NCI-H1436 treated with DMSO at 0.1 percent for 48 hours (cell line): ENCODE measurements around the gene CACNA2D2.

Experiments used
- DNase-seq: peaks from one replicate; lab custom pipeline; 2025; lab: John Stamatoyannopoulos, UW

Gene CACNA2D2

DNA sequence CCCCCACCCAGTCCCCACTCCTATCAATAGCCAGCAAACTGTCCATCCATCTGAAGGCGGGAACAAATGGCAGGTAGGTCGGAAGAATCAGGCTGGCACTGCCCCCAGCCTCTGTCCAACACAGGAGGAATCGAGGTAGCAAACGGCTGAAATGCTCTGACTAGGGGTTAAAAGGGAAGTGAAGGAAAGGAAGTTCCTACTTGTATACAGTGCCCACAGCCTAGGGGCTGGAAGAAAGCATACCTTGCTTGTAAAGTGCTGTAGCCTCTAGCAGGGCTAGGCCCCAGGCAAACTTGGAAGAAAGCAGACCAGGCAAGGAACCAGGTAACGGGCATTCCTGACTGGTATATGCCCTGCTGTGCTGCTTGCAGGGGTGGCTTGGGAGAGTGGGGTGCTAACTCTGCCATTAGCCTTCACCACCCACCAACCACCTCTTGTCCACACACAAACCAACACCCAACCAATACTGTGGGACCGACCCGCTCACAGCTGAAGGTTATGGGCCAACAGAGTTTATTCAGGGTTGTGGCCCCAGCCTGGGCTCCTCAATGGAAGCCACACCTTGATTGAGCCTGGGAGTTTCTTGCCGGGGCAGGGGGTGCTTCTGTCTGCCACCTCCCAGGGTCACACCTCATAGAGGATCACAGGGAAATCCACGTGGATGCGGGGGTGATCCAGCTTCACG, 177.8 kb downstream of the CACNA2D2 start:
- no peak for DNase-seq

DNA sequence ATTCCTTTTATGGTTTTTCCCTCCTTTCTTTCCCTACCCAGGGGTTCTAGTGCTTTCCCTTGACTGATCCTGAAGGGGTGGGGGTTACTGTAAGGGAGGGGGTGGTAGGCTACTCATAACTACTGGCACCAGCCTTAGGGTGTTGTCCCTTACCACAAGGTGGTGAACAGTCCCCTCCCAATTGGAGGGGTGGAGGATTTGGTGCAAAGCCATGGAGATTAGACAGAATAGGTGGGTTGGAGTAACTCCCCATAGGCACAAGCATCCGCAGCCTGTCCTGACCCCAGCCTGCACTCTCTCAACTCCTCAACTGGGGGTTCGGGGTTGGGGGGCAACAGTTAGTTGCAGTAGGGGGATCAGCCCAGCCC, 178.3 kb downstream of the CACNA2D2 start:
- no peak for DNase-seq

DNA sequence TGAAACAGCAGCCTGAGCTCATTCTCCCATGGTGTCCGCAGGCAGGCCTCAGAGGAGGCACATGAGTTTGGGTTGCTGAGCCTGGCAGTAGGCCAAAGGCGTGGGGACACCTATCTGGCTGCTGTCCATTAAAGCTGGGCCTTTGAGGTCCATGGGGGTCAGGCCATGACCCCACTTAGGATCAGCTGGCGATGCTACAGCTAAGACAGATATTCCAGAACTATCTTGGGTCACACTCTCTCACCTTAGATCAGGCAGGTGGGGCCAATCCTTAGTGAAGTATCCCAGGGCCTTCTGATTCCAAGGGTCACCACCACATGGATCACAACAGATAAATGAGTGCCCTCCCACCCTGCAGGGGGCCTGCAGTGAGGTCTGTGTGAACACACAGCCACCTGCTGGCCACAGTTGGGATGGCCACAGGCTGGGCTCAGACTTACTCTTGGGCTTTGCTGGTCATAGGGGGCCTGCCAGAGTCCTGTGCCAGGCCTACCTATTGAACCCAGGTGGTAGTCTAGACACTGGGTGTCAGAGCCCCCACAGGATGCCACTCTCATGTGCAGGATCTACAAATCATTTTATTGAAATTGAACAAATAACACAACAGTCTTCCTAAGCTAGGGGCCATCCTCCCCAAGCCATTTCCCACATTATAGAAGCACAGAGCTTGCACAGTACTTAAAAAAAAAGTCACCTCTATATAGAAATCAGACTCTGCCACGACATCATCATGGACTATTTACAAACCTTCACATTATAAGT, 178.9 kb downstream of the CACNA2D2 start:
- DNase-seq, result no peak

DNA sequence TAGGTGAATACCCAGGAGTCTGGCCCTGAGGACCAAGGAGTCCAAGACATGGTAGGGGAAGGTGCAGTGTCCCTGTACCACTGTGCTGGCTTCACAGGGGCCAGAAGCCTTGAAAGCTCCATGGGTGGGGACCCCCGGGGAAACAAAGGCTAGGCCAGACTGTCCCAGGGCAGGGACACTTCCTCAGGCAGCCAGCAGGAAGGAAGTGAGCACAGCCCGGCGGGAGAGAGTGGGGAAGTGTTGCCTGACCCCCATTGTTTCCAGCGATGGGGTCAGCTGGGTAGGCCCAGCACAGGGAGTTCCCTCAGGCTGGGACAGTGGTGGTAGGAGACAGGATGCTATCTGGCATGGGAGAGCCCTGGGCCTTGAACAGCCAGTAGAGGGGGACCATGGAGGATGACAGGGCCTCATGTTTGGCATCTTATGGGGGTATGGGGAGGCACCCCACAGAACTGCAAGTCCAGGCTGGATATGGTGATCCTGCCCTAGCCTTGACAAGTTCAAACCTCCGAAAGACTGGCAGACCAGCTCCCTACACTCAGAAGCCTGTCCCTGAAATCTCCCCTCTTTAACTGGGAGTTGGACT, 179.7 kb downstream of the CACNA2D2 start:
- DNase-seq, result no peak

DNA sequence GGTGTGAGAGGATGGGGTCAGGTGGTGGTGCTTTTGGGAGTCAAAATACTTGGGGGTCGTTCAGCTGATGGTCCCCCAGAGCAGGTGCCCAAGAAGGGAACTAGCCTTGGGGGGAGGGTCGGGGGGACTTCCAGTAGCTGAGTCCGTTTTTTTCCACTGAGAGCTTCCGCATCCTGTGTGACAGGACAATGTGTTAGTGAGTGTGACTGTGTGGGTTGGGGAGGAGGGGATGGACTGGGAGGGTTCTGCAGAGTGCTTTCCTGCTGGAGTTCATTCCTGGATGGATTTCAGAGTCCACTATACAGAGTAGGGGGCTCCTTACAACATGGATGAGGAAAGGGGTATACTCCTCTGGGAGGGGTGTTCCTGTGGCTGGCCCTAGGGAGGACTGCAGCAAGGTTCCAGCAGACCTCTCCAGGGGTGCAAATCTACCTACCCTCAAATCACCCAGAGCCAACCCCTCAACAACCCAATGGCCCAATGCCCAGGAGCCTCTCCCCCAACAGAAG, 180.3 kb downstream of the CACNA2D2 start:
- DNase-seq, result no peak

DNA sequence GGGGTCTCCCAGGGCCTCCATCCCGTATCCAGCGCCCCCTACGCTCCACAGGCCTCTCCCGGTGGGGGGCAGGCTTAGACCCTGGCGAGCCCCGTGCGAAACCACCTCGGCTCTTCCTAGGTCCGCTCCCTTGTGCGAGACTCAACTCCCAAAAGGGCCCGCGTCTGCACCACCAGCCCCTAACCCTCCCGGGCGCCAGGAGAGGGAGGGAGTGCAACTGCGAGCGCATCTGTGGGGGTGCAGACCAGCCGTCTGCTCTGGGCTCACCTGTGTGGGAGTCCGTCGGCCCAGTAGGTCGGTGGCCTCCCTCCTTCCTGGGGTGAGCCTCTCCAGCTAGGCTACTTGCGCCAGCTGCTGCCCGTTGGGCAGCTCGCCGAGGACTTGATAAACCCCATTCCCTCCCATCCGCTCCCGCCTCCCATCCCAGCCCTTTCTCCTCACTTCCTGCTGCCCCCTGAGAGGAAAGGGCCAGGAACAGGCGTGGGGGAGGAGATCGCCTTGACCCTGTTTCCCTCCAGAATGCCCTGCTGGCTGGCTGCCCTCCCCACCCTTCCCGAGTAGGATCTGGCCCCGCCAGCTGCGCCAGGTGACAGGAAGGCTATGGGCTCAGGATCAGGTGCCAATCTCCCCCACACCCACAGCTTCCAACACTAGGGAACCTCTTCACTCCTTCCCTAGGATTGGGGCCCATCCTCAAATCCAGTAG, 180.9 kb downstream of the CACNA2D2 start, which contains the start of gene HYAL2:
Gene HYAL2, minus strand, starts transcription at position 360 of the 706 bp plus-strand sequence. CDS start 2,256 bp downstream, outside the sequence.
- no peak for DNase-seq

DNA sequence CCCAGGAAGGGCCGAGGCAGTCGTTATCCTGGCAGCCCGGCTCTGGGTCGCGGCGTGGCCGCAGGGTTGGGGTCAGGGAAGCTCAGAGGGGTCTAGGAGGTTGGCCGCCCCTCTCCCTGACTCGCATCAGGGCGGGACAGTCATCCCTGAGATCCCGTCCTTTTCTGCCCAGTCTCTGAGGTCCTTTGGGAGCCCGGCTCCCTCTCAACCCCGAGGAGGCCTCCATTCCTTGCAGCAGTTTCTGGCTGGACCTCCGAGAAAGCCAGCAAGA, 181.4 kb downstream of the CACNA2D2 start:
- no peak for DNase-seq

DNA sequence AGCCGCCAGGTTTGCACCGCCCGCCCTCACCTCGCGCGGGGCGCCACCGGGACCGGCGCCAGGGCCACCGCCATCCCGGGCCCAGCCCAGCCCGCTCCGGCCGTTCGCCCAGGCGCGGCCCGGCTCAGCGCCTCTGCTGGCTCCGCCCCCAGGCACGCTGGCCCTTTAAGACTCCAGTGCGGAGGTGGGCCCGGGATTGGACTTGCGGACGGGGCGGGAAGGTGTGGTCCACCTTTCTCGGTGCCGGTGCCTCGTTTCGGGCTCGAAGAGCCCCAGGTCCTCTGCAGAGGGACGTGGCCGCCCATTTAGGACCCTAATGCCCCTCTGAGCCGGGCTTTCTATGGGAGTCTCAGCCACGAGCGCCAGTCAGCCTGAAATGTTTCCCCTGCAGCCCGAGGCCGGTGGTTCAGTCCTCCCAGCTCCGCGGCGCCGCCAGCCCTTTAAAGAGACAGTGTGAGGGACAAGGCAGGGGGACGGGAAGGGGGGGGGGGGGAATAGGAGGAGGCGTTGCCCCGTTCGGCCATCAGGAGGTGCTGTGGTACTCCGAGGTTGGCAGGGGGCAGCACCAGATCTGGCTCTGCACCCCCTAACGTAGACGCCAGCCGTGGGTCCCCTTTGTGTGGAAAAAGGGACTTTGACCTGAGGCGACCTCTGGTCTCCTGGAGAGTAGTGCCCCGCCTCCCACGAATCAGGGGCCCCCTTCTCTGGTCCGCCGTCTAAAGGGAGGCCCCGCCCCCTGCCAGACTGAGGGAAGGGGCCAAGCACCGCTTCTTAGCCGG, 181.9 kb downstream of the CACNA2D2 start:
- DNase-seq, result no peak

DNA sequence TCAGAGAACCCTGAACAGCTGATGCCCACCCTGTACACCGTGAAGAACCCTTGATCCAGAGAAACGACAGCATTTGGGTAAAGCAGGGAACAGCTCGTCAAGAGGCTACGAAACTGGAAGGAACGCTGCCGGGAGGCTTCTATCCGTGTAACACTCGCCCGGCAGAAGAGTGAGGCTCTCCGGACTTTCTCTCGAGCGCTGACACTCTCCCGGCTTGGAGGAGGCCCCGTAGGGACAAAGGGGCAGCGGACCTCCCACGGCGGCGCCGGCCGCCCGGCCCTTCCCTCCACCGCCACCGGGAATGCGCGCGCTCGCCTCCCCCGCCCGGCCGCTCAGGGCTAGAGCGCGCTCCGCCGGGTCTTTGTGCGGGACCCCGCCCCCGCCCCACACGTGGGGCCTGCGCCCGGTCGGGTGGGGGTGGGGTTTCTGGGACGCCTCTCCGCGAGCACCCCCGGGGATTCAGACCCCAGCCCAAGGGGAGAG, 182.5 kb downstream of the CACNA2D2 start:
- DNase-seq, result no peak

DNA sequence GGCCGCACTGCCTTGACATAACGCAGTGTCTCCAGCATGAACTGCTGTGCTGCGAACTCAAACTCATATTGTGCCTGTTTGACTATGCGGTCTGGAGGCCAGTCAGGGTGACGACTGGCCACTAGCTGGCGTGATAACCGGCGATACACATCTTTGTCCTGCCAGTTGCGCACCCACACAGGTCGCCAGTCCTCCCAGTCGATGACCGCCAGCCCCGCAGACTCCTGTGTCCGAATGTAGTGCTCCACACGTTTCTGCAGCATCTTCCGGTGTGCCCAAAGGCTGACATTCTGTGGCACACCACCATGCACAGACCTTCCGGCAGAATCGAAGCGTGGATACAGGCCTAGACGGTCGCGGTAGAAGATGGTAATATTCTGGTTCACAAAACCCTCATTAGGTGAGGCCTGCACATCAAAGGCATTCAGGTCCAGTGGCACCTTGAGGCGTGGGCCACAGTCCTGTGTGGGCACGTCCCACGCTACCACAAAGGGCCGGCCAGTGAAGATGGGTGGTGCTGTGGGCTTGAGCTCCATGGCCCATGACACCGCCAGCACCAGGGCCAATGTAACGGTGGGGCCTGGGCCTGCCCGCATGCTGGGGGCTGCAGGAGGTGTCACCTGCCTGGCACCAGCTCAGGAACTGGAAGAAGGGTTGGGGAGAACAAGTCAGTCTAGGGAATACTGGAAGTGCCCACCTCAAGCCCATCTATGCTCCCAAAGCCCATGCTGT, 183.4 kb downstream of the CACNA2D2 start:
- no peak for DNase-seq

DNA sequence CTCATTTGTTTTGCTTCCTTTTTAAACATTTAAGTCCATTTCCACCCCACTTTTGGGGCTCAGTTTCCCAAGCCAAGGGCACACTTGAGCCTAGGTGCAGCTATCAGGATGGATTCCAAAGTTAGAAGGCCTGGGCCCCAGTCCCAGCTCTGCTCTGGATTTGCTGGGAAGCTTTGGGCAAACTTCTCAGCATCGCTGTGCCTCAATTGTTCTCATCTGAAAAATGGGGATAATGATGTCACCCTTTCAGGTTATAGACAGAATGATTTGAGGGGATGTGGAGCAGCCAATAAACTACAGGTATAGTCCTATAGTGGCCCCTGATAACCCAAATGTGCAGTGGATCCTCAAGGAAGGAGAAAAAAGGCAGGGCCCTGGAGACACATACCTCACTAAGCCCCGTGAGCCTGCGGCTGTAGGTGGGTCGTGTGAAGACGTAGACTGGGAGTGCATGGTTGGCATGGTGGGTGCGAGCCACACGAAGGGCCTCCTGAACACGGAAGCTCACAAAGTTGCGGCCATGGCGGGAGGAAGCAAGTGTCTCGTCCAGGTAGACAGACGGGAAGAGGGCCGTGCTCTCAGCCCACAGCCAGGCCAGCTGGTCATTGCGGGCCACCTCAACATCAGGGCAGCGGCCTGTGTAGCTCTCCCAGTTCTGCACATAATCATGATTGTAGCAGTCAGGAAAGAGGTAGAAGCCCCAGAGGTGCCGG, 184.1 kb downstream of the CACNA2D2 start:
- no peak for DNase-seq

DNA sequence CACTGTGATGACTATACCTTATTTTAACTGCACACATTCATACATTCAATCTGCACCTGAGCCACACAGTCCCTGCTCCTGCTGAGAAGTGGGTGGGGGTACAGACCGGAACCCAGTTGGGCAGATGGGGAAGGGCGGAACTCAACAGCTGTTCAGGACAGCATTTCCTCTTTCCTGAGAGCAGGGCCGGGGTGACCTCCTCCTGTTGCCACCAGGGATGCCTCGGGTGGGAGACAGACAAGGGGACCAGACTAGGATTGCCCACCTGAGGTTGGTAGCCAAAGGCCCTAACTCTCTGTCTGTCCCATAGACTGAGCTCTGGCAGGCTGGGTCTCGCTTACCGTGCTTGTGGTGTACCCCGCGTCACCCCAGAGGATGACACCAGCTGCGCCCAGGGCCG, 184.8 kb downstream of the CACNA2D2 start:
- no peak for DNase-seq

DNA sequence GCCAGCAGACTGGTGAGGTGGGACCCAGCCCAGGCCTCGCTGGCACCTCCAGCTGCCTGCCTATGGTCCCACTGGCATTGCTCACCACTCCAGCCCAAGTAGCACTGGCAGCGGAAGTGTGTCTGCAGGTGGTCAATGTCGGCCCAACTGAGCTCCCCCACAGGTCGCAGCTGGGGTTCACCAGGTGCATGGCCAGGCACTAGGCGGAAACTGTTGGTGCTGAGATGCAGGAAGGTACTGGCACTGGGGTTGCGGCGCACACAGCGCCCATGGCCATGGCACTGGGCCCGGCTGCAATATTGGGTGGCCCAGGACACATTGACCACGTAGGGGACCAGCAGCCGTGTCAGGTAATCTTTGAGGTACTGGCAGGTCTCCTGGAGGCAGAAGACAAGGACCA, 185.3 kb downstream of the CACNA2D2 start:
- DNase-seq, result no peak

DNA sequence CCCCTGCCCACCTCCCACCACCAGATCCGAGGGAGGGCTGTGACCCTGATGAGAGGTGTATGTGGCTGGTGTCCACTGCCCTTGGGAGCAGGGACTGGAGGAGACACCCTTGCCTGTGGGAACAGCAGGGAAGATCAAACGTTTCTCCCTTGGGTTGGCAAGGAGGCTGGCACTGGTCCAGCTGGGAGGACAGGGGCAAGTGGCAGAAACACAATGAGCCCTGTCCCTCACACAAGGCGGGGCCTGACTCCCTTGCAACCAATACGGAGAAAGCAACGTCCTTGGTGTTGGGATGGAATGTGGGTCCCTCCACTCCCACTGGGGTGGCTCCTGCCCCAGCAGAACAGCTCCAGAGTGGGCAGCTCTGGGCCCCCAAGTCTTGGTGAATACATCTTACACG, 186.1 kb downstream of the CACNA2D2 start:
- DNase-seq, result no peak

DNA sequence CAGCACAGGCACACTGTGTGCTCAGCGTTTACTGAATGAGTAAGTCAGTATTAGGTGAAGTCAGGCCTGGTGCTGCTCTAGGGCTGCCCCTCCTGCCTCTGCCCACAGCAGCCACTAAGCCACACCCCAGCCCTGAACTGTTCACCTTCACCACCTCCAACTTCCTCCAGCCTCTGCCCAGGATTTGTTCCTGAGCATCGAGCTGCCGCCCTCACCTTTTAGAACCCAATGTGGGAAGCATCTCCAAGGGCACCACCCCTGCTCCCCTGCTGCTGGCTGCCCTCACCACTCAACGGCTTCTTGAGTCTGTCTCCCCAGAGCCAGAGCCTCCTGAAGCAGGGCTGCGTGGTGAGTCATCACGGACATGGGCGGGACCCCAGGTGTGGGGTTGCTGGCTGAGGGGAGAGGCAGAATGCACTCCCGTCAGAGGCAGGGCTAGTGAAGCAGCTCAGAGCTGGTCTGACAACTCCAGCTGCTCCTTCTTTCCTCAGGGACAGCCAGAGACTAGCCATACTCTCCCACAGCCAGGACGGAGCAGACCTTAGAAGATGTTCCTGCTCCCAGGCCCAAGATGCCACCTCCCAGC, 186.7 kb downstream of the CACNA2D2 start:
- DNase-seq, result no peak

DNA sequence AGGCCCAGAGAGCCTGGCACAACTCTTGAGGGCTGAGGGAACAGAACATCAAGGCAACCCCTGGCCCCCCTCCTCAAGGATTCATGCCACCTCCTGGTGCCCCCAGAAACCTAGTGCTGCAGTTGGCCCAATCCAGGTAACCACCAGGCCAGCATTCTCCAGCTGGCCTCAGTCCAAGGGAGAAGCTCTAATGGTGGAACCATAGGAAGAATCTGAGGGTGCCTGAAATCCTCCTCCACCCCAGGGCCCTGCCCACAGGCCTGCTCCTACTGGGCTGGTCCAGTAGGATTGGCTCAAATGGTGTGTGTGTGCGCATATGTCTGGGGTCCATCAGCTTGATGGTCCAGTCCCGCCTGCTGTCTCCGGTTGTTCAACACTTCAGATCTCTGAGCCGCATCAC, 188.6 kb downstream of the CACNA2D2 start:
- DNase-seq, result no peak

DNA sequence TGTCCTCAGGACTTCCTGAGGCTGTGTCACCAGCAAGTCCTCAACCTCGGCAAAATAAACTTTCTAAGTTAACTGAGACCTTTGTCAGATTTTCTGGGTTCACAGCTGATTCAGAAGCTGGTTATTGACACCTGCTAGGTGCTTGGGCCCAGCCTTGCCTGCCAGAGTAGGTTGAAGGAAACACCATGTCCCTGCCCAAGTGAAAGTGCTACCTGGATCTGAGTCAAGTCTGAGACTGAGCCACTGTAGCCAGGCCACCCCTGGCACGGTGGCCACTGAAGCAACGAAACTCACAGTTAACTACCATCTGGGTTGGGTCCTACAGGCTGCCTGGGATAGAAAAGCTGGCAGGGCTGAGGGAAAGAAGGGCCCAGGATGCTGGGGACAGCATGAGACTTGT, 189.1 kb downstream of the CACNA2D2 start:
- DNase-seq, result no peak
